NCI-H748 treated with DMSO at 0.1 percent for 48 hours (cell line): ENCODE results near the gene PRKAR2A.
"Not testable (repeated sequence)": the region's sequence is repeated elsewhere in the genome, so short reads cannot be mapped to it uniquely, and the experiment has no call there.

Source experiments
- DNase-seq: peaks from one replicate; lab custom pipeline; 2025; lab: John Stamatoyannopoulos, UW

PRKAR2A gene

GRCh38 chr3:48835650-48836366 lies 11.9 kb downstream of the PRKAR2A start:
- DNase-seq: no peak

GRCh38 chr3:48832684-48833083 lies 15.0 kb downstream of the PRKAR2A start:
- no peak for DNase-seq

- no peak for DNase-seq
Observed at GRCh38 chr3:48830715-48831114, 17.0 kb downstream of the PRKAR2A start.

GRCh38 chr3:48829525-48829924 lies 18.1 kb downstream of the PRKAR2A start:
- DNase-seq: not testable (repeated sequence)

- DNase-seq: not testable (repeated sequence)
Observed at GRCh38 chr3:48827874-48828273, 19.8 kb downstream of the PRKAR2A start.

- DNase-seq: no peak
Observed at GRCh38 chr3:48826451-48826850, 21.2 kb downstream of the PRKAR2A start.

GRCh38 chr3:48820612-48821324 lies 26.9 kb downstream of the PRKAR2A start:
- no peak for DNase-seq

- DNase-seq: no peak
Observed at GRCh38 chr3:48819234-48820221, 28.1 kb downstream of the PRKAR2A start.

- no peak for DNase-seq
Observed at GRCh38 chr3:48811524-48811923, 36.1 kb downstream of the PRKAR2A start.

- no peak for DNase-seq
Observed at GRCh38 chr3:48804930-48805329, 42.7 kb downstream of the PRKAR2A start.

- not testable (repeated sequence) for DNase-seq
Observed at GRCh38 chr3:48800831-48801230, 46.8 kb downstream of the PRKAR2A start.

GRCh38 chr3:48798998-48799397 lies 48.7 kb downstream of the PRKAR2A start:
- no peak for DNase-seq

- DNase-seq: no peak
Observed at GRCh38 chr3:48797626-48798025, 50.0 kb downstream of the PRKAR2A start.

- no peak for DNase-seq
Observed at GRCh38 chr3:48795997-48796732, 51.5 kb downstream of the PRKAR2A start.

GRCh38 chr3:48793484-48793883 lies 54.2 kb downstream of the PRKAR2A start:
- not testable (repeated sequence) for DNase-seq

GRCh38 chr3:48789665-48790064 lies 58.0 kb downstream of the PRKAR2A start:
- no peak for DNase-seq

- DNase-seq: no peak
Observed at GRCh38 chr3:48788544-48789162, 59.0 kb downstream of the PRKAR2A start.

GRCh38 chr3:48784426-48785120 lies 63.1 kb downstream of the PRKAR2A start:
- no peak for DNase-seq

GRCh38 chr3:48783304-48783703 lies 64.4 kb downstream of the PRKAR2A start:
- no peak for DNase-seq

GRCh38 chr3:48782046-48782445 lies 65.6 kb downstream of the PRKAR2A start:
- no peak for DNase-seq
